ENCODE data around the gene PCBP3.
"Not testable (repeated sequence)": the region's sequence is repeated elsewhere in the genome, so short reads cannot be mapped to it uniquely, and the experiment has no call there.

Gene PCBP3

GRCh38 chr21:45882645-45883044, 239.1 kb downstream of the PCBP3 start:
- Histone ChIP-seq H3K4me3 (IDR thresholded peaks at IDR 0.05; ENCODE audit: insufficient read depth, low read depth, low read length) (no peak overlapping the region), H3K4me2 (no peak overlapping the region), H2AFZ (ENCODE audit: low read depth) (no peak overlapping the region), H3K4me1 (ENCODE audit: low read depth, poor library complexity, severe bottlenecking) (no peaks in the 10 kb centered on the region), H3K27me3 (ENCODE audit: insufficient read depth, low read depth) (peaks cover 75% of the 10 kb centered on the region), H3K9ac (no peak overlapping the region), H3K36me3 (ENCODE audit: insufficient read depth) (no peaks in the 10 kb centered on the region), H4K20me1 (ENCODE audit: insufficient read depth) (no peaks in the 10 kb centered on the region), H3K79me2 (ENCODE audit: insufficient read depth, low read depth) (no peaks in the 10 kb centered on the region), H3K27ac (no peak overlapping the region)
- TF ChIP-seq, protein P1, sequence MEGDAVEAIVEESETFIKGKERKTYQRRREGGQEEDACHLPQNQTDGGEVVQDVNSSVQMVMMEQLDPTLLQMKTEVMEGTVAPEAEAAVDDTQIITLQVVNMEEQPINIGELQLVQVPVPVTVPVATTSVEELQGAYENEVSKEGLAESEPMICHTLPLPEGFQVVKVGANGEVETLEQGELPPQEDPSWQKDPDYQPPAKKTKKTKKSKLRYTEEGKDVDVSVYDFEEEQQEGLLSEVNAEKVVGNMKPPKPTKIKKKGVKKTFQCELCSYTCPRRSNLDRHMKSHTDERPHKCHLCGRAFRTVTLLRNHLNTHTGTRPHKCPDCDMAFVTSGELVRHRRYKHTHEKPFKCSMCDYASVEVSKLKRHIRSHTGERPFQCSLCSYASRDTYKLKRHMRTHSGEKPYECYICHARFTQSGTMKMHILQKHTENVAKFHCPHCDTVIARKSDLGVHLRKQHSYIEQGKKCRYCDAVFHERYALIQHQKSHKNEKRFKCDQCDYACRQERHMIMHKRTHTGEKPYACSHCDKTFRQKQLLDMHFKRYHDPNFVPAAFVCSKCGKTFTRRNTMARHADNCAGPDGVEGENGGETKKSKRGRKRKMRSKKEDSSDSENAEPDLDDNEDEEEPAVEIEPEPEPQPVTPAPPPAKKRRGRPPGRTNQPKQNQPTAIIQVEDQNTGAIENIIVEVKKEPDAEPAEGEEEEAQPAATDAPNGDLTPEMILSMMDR (conservative IDR thresholded peaks at IDR 0.05; ENCODE audit: low read depth, low read length) = no peak

GRCh38 chr21:45883090-45883489, 239.6 kb downstream of the PCBP3 start:
- Histone ChIP-seq H4K20me1 (ENCODE audit: insufficient read depth) (no peaks in the 10 kb centered on the region), H3K27me3 (ENCODE audit: insufficient read depth, low read depth) (peaks cover 75% of the 10 kb centered on the region), H3K9ac (no peak overlapping the region), H3K36me3 (ENCODE audit: insufficient read depth) (no peaks in the 10 kb centered on the region), H2AFZ (ENCODE audit: low read depth) (no peak overlapping the region), H3K4me2 (no peak overlapping the region), H3K27ac (no peak overlapping the region), H3K4me1 (ENCODE audit: low read depth, poor library complexity, severe bottlenecking) (no peaks in the 10 kb centered on the region), H3K4me3 (IDR thresholded peaks at IDR 0.05; ENCODE audit: insufficient read depth, low read depth, low read length) (no peak overlapping the region), H3K79me2 (ENCODE audit: insufficient read depth, low read depth) (no peaks in the 10 kb centered on the region)
- TF ChIP-seq, protein P1 (conservative IDR thresholded peaks at IDR 0.05; ENCODE audit: low read depth, low read length) = no peak

GRCh38 chr21:45885597-45885929, 242.0 kb downstream of the PCBP3 start:
- no peaks in the 10 kb centered on the region for H4K20me1 ChIP-seq (ENCODE audit: insufficient read depth)
- H2AFZ ChIP-seq (ENCODE audit: low read depth) = no peak overlapping the region
- H3K9ac ChIP-seq = no peak overlapping the region
- H3K4me3 ChIP-seq (IDR thresholded peaks at IDR 0.05; ENCODE audit: insufficient read depth, low read depth, low read length) = no peak overlapping the region
- no peaks in the 10 kb centered on the region for H3K36me3 ChIP-seq (ENCODE audit: insufficient read depth)
- H3K27me3 ChIP-seq (ENCODE audit: insufficient read depth, low read depth) = peaks cover 77% of the 10 kb centered on the region
- no peaks in the 10 kb centered on the region for H3K79me2 ChIP-seq (ENCODE audit: insufficient read depth, low read depth)
- H3K4me1 ChIP-seq (ENCODE audit: low read depth, poor library complexity, severe bottlenecking) = no peaks in the 10 kb centered on the region
- no peak overlapping the region for H3K4me2 ChIP-seq
- no peak overlapping the region for H3K27ac ChIP-seq
- TF ChIP-seq, protein P1 (conservative IDR thresholded peaks at IDR 0.05; ENCODE audit: low read depth, low read length) = no peak

DNA sequence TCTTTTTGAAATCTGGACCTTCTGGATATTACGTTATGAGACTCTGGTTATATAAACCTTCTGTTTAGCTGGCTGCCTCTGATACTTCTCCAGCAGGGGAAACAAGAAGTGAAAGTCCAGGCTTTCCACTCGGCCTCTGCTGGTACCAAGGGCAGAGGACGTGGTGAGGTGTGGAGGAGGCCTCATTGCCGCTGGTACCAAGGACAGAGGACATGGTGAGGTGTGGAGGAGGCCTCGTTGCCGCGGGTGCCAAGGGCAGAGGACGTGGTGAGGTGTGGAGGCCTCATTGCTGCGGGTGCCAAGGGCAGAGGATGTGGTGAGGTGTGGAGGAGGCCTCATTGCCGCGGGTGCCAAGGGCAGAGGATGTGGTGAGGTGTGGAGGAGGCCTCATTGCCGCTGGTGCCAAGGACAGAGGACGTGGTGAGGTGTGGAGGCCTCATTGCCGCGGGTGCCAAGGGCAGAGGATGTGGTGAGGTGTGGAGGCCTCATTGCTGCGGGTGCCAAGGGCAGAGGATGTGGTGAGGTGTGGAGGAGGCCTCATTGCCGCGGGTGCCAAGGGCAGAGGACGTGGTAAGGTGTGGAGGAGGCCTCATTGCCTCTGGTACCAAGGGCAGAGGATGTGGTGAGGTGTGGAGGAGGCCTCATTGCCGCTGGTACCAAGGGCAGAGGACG, 242.5 kb downstream of the PCBP3 start:
- not testable (repeated sequence) for H3K4me3 ChIP-seq (IDR thresholded peaks at IDR 0.05; ENCODE audit: insufficient read depth, low read depth, low read length); H3K36me3 ChIP-seq (ENCODE audit: insufficient read depth); H3K79me2 ChIP-seq (ENCODE audit: insufficient read depth, low read depth); H3K9ac ChIP-seq; H3K27ac ChIP-seq; H4K20me1 ChIP-seq (ENCODE audit: insufficient read depth); H2AFZ ChIP-seq (ENCODE audit: low read depth); H3K4me2 ChIP-seq; H3K4me1 ChIP-seq (ENCODE audit: low read depth, poor library complexity, severe bottlenecking)
- peaks cover 77% of the 10 kb centered on the region for H3K27me3 ChIP-seq (ENCODE audit: insufficient read depth, low read depth)

- TF ChIP-seq, protein P1 (conservative IDR thresholded peaks at IDR 0.05; ENCODE audit: low read depth, low read length) = no peak
- no peaks in the 10 kb centered on the region for H3K4me1 ChIP-seq (ENCODE audit: low read depth, poor library complexity, severe bottlenecking)
- H3K4me3 ChIP-seq (IDR thresholded peaks at IDR 0.05; ENCODE audit: insufficient read depth, low read depth, low read length) = no peak overlapping the region
- H2AFZ ChIP-seq (ENCODE audit: low read depth) = no peak overlapping the region
- no peaks in the 10 kb centered on the region for H3K36me3 ChIP-seq (ENCODE audit: insufficient read depth)
- H3K27me3 ChIP-seq (ENCODE audit: insufficient read depth, low read depth) = peaks cover 77% of the 10 kb centered on the region
- no peak overlapping the region for H3K27ac ChIP-seq
- H3K9ac ChIP-seq = no peak overlapping the region
- no peak overlapping the region for H3K4me2 ChIP-seq
- H3K79me2 ChIP-seq (ENCODE audit: insufficient read depth, low read depth) = no peaks in the 10 kb centered on the region
- H4K20me1 ChIP-seq (ENCODE audit: insufficient read depth) = no peaks in the 10 kb centered on the region
These were observed 243.1 kb downstream of the PCBP3 start for GRCh38 chr21:45886610-45887026.
